B cell (primary cell): Measurements from ENCODE around the gene DGKE.

Experiments used
- CTCF ChIP-seq: fragments of 200-600 bp; IDR thresholded peaks from one replicate; pipeline ENCODE4 v1.8.0; 2022; ENCODE audit warnings: antibody characterized with exemption, mild to moderate bottlenecking
- EZH2 ChIP-seq: IDR thresholded peaks from 2 replicates; pipeline ENCODE4 v1.6.1; 2012; ENCODE audit warnings: borderline replicate concordance, low read depth, mild to moderate bottlenecking, moderate library complexity, low read length; ENCODE audit not compliant: insufficient read depth, poor library complexity, severe bottlenecking

- TF ChIP-seq CTCF: no peak
- TF ChIP-seq EZH2: no peak
Measured at GRCh38 chr17:56842577-56842976, 8.6 kb downstream of the DGKE start.
